ENCODE measurements around the gene CISD2.
A peak's percentile ranks its signal among the peaks of the same experiment; 100 is the strongest.
"Not testable (repeated sequence)": the region's sequence is repeated elsewhere in the genome, so short reads cannot be mapped to it uniquely, and the experiment has no call there.

Gene CISD2

DNA sequence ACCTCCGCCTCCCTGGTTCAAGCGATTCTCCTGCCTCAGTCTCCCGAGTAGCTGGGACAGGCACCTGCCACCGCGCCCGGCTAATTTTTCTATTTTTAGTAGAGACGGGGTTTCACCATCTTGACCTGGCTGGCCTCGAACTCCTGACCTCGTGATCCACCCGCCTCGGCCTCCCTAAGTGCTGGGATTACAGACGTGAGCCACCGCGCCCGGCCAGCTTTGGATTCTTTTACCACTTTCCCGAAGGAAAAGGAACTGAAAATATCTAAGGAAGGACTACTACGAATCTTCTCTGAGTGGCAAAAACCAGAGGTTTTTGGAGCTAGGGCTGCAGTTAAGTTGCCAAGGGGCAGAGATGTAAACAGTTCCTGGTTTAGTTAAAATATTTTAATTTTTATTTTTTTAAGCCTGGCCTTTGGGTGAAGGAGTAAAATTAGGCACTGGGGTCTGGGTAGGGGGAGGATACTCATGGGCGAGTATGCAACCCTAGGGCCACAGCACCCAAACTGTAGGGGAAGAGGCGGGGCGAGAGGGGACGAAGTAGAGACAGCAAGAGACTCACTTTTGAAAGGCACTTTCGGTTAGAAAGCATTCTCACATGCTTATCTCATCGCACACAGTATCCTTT, 525 bp upstream of the CISD2 start:
- Mint-ChIP-seq H3K4me3 (peak overlapping the region; percentile 85), H3K9me3 (no peaks in the 10 kb centered on the region), H3K36me3 (ENCODE audit: low read depth) (peaks cover 69% of the 10 kb centered on the region), H3K27me3 (no peaks in the 10 kb centered on the region), H3K27ac (peak overlapping the region; percentile 99), H3K4me1 (ENCODE audit: low read depth) (peaks cover 60% of the 10 kb centered on the region)
- peak; percentile 66 for DNase-seq

DNA sequence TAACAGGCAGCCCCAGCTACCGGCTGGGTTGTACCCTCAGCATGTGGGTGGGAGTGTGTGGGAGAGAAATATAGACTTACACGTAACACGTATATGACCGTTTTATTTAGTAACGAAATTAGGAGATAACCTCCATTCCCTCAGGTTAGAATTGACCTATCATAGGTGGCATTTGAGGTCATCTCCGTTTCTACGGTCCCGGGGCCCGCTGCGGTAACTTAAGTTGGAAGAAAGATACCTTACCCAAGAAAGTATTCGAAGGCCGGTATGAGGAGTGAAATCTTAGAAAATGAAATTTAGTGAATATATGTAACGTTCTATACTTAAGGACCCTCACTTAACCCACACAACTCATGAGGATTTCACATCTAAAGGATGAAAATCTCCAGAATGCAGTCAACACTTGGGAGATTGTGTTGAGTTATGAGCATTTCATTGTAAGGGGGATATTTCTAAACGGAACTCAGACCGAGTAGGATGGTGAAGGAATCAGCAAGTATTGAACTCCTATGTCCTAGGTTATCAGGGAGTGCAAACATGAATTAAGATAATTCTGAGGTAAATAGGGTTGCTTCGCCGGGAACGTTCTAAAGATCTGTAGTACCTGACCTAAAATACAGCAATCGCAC, 891 bp downstream of the CISD2 start:
- no peak for DNase-seq
- Mint-ChIP-seq H3K9me3 (no peaks in the 10 kb centered on the region), H3K4me3 (peak overlapping the region; percentile 85), H3K27ac (peak overlapping the region; percentile 99), H3K4me1 (ENCODE audit: low read depth) (peaks cover 62% of the 10 kb centered on the region), H3K27me3 (no peaks in the 10 kb centered on the region), H3K36me3 (ENCODE audit: low read depth) (peaks cover 71% of the 10 kb centered on the region)

DNA sequence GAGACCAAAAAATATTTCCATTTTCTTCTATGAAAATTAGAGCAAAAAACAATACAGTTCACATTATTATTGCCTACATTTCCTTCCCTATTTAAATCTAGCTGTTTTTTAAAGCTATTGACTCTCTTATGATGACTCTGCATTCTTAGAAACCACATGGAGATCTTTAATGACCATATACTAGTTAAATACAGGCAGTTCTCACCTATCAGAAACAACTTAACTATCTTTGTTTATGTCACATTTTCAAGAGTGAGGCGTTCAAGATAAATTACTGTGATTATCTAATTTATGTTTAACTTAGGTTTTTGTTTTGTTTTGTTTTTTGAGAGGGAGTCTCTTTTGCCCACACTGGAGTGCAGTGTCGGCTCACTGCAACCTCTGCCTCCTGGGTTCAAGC, 3.0 kb downstream of the CISD2 start:
- Mint-ChIP-seq H3K27me3 (no peaks in the 10 kb centered on the region), H3K4me1 (ENCODE audit: low read depth) (peaks cover 46% of the 10 kb centered on the region), H3K9me3 (peaks cover 2% of the 10 kb centered on the region), H3K4me3 (no peak overlapping the region), H3K27ac (peak overlapping the region; percentile 19), H3K36me3 (ENCODE audit: low read depth) (peaks cover 76% of the 10 kb centered on the region)
- DNase-seq, result no peak

DNA sequence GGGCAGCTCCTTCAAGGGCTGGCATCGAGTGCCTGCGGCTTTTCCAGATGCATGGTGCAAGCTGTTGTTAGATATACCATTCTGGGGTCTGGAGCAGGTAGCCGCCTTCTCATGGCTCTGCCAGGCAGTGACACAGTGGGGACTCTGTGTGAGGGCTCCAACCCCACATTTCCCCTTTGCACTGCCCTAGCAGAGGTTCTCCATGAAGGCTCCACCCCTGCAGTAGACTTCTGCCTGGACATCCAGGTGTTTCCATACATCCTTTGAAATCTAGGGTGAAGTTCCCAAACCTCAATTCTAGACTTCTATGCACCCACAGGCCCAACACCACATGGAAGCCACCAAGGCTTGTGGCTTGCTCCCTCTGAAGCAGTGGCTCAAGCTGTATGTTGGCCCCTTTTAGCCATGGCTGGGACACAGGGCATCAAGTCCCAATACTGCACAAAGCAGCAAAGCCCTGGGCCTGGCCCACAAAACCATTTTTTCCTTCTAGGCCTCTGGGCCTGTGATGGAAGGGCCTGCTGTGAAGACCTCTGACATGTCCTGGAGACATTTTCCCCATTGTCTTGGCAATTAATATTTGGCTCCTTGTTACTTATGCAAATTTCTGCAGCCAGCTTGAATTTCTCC, 8.8 kb downstream of the CISD2 start:
- not testable (repeated sequence) for H3K27ac Mint-ChIP-seq, H3K27me3 Mint-ChIP-seq, H3K9me3 Mint-ChIP-seq, H3K4me3 Mint-ChIP-seq, DNase-seq
- Mint-ChIP-seq H3K36me3 (ENCODE audit: low read depth) (peaks cover 71% of the 10 kb centered on the region), H3K4me1 (ENCODE audit: low read depth) (peaks cover 20% of the 10 kb centered on the region)

DNA sequence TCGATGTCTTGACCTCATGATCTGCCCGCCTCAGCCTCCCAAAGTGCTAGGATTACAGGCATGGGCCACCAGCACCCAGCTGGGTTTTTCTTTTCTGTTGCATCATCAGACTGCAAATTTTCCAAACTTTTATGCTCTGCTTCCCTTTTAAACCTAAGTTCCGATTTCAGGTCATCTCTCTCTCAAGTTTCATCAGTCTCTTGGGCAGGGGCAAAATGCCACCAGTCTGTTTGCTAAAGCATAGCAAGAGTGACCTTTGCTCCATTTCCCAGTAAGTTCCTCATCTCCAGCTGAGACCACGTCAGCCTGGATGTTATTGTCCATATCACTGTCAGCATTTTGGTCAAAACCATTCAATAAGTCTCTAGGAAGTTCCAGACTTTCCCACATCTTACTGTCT, 9.6 kb downstream of the CISD2 start:
- peaks cover 17% of the 10 kb centered on the region for H3K4me1 Mint-ChIP-seq (ENCODE audit: low read depth)
- not testable (repeated sequence) for H3K27me3 Mint-ChIP-seq, H3K27ac Mint-ChIP-seq, DNase-seq, H3K4me3 Mint-ChIP-seq, H3K9me3 Mint-ChIP-seq
- peaks cover 69% of the 10 kb centered on the region for H3K36me3 Mint-ChIP-seq (ENCODE audit: low read depth)

DNA sequence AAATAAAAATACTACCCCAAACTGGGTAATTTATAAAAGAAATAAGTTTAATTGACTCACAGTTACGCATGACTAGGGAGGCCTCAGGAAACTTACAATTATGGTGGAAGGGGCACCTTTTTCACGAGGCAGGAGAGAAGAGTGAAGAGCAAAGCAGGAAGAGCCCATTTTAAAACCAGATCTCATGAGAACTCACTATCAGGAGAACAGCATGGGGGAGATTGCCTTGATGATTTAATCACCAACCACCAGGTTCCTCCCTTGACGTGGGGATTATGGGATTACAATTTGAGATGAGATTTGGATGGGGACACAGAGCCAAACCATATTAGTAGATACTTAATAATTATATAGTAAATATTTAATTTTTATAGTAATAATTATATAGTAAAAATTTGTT, 10.1 kb downstream of the CISD2 start:
- H3K27me3 Mint-ChIP-seq, result no peaks in the 10 kb centered on the region
- H3K36me3 Mint-ChIP-seq (ENCODE audit: low read depth), result peaks cover 65% of the 10 kb centered on the region
- DNase-seq, result no peak
- H3K27ac Mint-ChIP-seq, result no peak overlapping the region
- no peak overlapping the region for H3K4me3 Mint-ChIP-seq
- peaks cover 9% of the 10 kb centered on the region for H3K9me3 Mint-ChIP-seq
- H3K4me1 Mint-ChIP-seq (ENCODE audit: low read depth), result peaks cover 14% of the 10 kb centered on the region

DNA sequence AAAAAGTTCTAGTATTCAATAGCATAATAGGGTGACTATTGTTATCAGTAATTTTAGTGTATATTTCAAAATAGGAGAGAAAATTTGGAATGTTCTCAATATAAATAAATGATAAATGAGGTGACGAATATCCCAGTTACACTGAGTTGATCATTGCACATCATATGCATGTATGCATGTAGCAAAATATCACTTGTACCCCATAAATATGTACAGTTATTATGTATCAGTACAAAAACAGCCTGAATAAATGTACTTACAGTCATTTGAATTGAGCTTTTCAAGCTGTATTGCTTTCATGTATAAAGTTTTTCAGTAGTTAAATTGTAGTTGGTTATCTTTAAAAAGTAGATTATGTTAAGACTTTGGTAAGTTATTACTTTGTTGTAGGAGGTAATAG, 12.6 kb downstream of the CISD2 start:
- Mint-ChIP-seq H3K4me1 (ENCODE audit: low read depth) (peaks cover 7% of the 10 kb centered on the region), H3K27ac (no peak overlapping the region)

DNA sequence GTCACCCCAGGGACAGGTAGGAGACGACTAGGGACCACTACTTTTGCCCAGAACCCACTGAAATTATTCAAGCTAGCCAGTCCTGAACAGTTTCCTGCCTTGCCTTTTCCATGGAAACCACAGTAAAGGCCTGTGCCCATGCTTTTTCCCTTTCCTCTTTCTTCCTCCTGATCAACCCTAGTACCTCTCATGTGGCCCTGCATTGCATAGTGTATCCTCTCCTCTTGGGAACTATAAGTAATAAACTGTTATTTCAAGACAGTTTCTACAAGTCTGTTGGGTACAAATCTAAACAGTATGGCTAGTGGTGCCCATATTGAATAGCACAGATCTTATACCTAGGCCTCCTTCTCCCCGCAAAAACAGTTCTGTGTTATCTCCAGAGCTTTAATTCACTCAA, 14.5 kb downstream of the CISD2 start:
- H3K4me1 Mint-ChIP-seq (ENCODE audit: low read depth), result peaks cover 7% of the 10 kb centered on the region
- H3K27ac Mint-ChIP-seq, result no peak overlapping the region
- no peak for DNase-seq
- H3K27me3 Mint-ChIP-seq, result no peaks in the 10 kb centered on the region
- peaks cover 2% of the 10 kb centered on the region for H3K9me3 Mint-ChIP-seq
- H3K4me3 Mint-ChIP-seq, result no peak overlapping the region
- H3K36me3 Mint-ChIP-seq (ENCODE audit: low read depth), result peaks cover 41% of the 10 kb centered on the region

More for the DNA sequence above, 12.6 kb downstream of the CISD2 start:
- no peaks in the 10 kb centered on the region for H3K27me3 Mint-ChIP-seq
- DNase-seq, result no peak
- H3K4me3 Mint-ChIP-seq, result no peak overlapping the region
- H3K9me3 Mint-ChIP-seq, result peaks cover 9% of the 10 kb centered on the region
- H3K36me3 Mint-ChIP-seq (ENCODE audit: low read depth), result peaks cover 56% of the 10 kb centered on the region

DNA sequence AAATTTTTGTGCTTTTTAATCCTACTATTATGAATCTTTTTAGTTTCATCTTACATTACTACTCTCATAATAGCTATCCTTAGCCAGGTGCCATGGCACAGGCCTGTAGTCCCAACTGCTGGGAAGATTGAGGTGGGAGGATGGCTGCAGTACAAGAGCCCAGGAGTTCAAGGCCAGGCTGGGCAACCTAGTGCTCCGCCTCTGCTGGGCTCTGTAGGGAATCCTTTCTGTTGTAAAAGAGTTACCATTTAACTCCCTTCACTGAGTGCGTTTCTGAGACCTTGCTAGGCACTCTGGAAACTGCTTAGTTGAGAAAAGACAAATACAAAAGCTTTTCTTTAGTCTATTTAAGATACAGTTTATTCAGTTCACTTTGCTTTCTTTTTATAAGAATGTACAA, 19.8 kb downstream of the CISD2 start:
- H3K4me1 Mint-ChIP-seq (ENCODE audit: low read depth), result peaks cover 22% of the 10 kb centered on the region
- not testable (repeated sequence) for H3K4me3 Mint-ChIP-seq, H3K27ac Mint-ChIP-seq, H3K27me3 Mint-ChIP-seq, H3K9me3 Mint-ChIP-seq, DNase-seq
- peaks cover 26% of the 10 kb centered on the region for H3K36me3 Mint-ChIP-seq (ENCODE audit: low read depth)

DNA sequence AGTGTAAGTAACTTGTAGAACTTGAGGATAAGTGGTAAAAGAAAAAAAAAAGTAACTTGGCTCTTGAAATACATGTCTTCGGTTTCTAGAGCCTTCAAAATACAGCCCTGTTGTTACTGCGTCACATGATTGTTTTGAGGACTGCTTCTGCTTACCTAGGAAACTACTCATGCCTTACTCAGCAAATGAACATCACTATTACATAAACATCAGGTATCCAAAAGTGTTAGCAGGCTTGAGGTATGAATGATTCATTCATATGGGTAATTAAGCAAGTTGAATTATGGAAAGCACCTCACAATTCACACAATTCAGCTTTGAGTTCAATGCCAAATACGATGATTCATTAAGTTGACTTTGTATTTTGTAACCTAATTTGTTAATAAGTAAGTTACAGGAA, 21.1 kb downstream of the CISD2 start:
- Mint-ChIP-seq H3K36me3 (ENCODE audit: low read depth) (peaks cover 22% of the 10 kb centered on the region), H3K4me1 (ENCODE audit: low read depth) (peaks cover 20% of the 10 kb centered on the region), H3K27ac (peak overlapping the region; percentile 8)
- not testable (repeated sequence) for H3K27me3 Mint-ChIP-seq, H3K9me3 Mint-ChIP-seq, H3K4me3 Mint-ChIP-seq, DNase-seq

DNA sequence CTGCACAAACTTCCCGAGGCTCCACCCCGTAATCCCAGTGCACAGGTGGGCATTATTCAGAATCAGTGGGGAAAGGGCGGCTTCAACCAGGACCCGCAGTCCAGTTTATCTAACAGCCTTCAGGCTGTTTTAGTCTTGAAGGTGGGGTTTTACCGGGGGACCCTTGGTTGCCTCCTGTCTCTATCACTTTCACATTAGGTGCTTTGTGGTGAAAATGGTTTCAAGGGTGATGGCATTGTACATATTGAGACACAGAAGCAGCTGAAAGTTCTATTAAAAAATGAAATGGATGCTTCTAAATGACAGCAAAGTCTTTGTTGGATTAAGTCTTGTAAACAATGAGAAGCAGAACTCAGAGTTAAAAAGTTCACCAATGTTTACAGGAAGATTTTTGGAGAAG, 27.8 kb downstream of the CISD2 start:
- H3K27me3 Mint-ChIP-seq; H3K4me1 Mint-ChIP-seq (ENCODE audit: low read depth); H3K9me3 Mint-ChIP-seq; H3K36me3 Mint-ChIP-seq (ENCODE audit: low read depth); H3K4me3 Mint-ChIP-seq; DNase-seq; H3K27ac Mint-ChIP-seq: not testable (repeated sequence)

DNA sequence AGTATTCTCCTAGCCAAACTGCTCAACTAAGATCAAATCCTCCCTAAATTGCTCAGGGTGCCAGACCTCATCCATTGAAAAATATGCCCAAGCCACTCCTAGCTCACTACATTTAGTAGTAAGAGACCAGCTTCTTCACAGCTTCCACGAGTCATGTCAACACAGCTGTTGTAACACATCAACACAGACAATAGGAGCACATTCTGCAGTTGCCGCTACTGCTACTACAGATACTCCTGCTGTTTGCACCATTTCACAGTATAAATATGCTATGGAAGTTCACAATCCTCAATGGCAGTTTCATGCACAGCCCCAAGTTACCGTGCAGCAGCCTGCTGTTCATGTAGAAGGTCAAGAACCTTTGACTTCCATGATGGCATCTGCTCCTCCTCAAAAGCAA, 28.8 kb downstream of the CISD2 start:
- H3K4me3 Mint-ChIP-seq, result not testable (repeated sequence)

DNA sequence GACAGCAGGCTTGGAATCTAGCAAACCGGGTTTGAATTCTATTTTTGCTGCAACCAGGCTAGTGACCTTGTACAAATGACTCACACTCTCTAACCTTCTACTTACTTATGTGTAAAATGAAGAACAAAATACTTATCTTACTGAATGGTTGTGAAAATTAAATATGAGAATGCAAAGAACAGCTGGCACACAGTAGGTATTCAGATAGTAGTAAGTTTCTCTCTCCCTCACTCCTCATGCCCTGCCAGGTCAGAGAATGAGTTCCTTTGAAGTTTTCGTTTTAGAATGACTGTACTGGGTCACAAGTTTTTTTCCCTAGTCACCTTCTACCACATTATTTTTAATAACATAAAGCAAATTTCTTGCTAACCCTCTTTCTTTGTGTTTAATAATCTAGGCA, 33.0 kb downstream of the CISD2 start:
- H3K27me3 Mint-ChIP-seq, result no peaks in the 10 kb centered on the region
- H3K4me1 Mint-ChIP-seq (ENCODE audit: low read depth), result peaks cover 2% of the 10 kb centered on the region
- H3K27ac Mint-ChIP-seq, result no peak overlapping the region
- H3K36me3 Mint-ChIP-seq (ENCODE audit: low read depth), result no peaks in the 10 kb centered on the region
- no peak overlapping the region for H3K4me3 Mint-ChIP-seq
- no peaks in the 10 kb centered on the region for H3K9me3 Mint-ChIP-seq
- DNase-seq, result no peak

More for the DNA sequence above, 28.8 kb downstream of the CISD2 start:
- H3K36me3 Mint-ChIP-seq (ENCODE audit: low read depth); H3K4me1 Mint-ChIP-seq (ENCODE audit: low read depth); DNase-seq; H3K27ac Mint-ChIP-seq; H3K27me3 Mint-ChIP-seq; H3K9me3 Mint-ChIP-seq: not testable (repeated sequence)

DNA sequence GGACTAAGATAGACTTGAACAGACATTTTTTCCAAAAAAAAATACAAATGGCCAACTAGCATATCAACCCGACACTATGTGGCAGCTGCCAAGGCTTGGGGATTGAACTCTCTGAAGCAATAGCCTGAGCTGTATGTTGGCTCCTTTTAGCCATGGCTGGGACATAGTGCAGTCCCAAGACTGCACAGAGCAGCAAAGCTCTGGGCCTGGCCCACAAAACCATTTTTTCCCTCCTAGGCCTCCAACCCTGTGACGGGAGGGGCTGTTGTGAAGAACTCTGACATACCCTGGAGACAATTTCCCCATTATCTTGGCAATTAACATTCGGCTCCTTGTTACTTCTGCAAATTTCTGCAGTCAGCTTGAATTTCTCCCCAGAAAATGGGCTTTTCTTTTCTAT, 50.1 kb downstream of the CISD2 start:
- peaks cover 25% of the 10 kb centered on the region for H3K9me3 Mint-ChIP-seq
- H3K36me3 Mint-ChIP-seq (ENCODE audit: low read depth), result peaks cover 38% of the 10 kb centered on the region
- DNase-seq, result no peak
- no peak overlapping the region for H3K4me3 Mint-ChIP-seq
- H3K27me3 Mint-ChIP-seq, result no peaks in the 10 kb centered on the region
- no peaks in the 10 kb centered on the region for H3K4me1 Mint-ChIP-seq (ENCODE audit: low read depth)
- no peak overlapping the region for H3K27ac Mint-ChIP-seq

DNA sequence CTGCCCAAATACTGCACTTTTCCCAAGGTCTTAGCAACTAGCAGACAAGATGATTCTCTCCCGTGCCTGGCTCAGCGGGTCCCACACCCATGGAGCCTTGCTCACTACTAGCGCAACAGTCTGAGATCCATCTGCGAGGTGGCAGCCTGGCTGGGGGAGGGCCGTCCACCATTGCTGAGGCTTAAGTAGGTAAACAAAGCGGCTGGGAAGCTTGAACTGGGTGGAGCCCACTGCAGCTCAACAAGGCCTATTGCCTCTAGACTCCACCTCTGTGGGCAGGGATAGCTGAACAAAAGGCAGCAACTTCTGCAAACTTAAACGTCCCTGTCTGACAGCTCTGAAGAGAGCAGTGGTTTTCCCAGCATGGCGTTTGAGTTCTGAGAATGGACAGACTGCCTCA, 50.9 kb downstream of the CISD2 start:
- not testable (repeated sequence) for DNase-seq; H3K4me1 Mint-ChIP-seq (ENCODE audit: low read depth); H3K27me3 Mint-ChIP-seq; H3K4me3 Mint-ChIP-seq; H3K27ac Mint-ChIP-seq
- H3K36me3 Mint-ChIP-seq (ENCODE audit: low read depth), result peaks cover 32% of the 10 kb centered on the region
- peaks cover 16% of the 10 kb centered on the region for H3K9me3 Mint-ChIP-seq

Data from activated T-cell treated with anti-CD3 and anti-CD28 coated beads, Interleukin-2, amount 50 U/mL, for 24 hours (primary cell).